HEK293 (cell line): ENCODE data around the gene COL6A2.
A peak's percentile ranks its signal among the peaks of the same experiment; 100 is the strongest.

ENCODE experiments used
- CTCF ChIA-PET: fragments of 350-600 bp; formaldehyde crosslinking; extraction: SDS; loops from one replicate; lab custom pipeline; 2021; ENCODE audit warnings: antibody characterized with exemption; lab: Yijun Ruan, JAX
- POLR2A ChIA-PET: fragments of 300-600 bp; formaldehyde crosslinking; extraction: SDS; loops from one replicate; lab custom pipeline; 2020; ENCODE audit warnings: antibody characterized with exemption, inconsistent platforms; lab: Yijun Ruan, JAX
- H3K27ac ChIP-seq: fragments of 200-500 bp; sonication (Bioruptor generic); 2 replicates; pipeline ENCODE4 v1.5.1; 2014; ENCODE audit warnings: low read depth, low read length, control low read depth, inconsistent platforms; ENCODE audit errors: extremely low read depth
- H3K36me3 ChIP-seq, 2 experiments: fragments of 200-500 bp in 1 of 2; sonication (Bioruptor generic) in 1 of 2; 1 replicate in 1 of 2; 2 replicates in 1 of 2; pipeline ENCODE4 v1.5.1; 2014 to 2017; ENCODE audit warnings: inconsistent platforms in 2 of 2, low read length in 2 of 2; ENCODE audit not compliant: control insufficient read depth in 2 of 2, insufficient read depth in 1 of 2
- H3K4me1 ChIP-seq: fragments of 200-500 bp; sonication (Bioruptor generic); 2 replicates; pipeline ENCODE4 v1.5.1; 2014; ENCODE audit warnings: mild to moderate bottlenecking, low read length, inconsistent platforms; ENCODE audit not compliant: control insufficient read depth, insufficient read depth
- H3K4me3 ChIP-seq: 2 replicates; pipeline ENCODE4 v1.5.1; 2011; ENCODE audit warnings: low read depth, mild to moderate bottlenecking, control low read depth, low read length, moderate library complexity
- H3K9me3 ChIP-seq: fragments of 200-500 bp; sonication (Bioruptor generic); 2 replicates; pipeline ENCODE4 v1.5.1; 2014; ENCODE audit warnings: low read depth, low read length, inconsistent platforms; ENCODE audit not compliant: control insufficient read depth, insufficient read depth
- EGR2 ChIP-seq: fragments of 450-650 bp; formaldehyde crosslinking; IDR thresholded peaks from 2 replicates; pipeline ENCODE4 v1.5.1; 2016; ENCODE audit warnings: low read depth, missing biosample characterization, missing genetic modification characterization
- GLIS1 ChIP-seq: fragments of 450-650 bp; formaldehyde crosslinking; IDR thresholded peaks from 2 replicates; pipeline ENCODE4 v1.5.1; 2016; ENCODE audit warnings: missing biosample characterization, missing genetic modification characterization
- GLIS2 ChIP-seq: fragments of 450-650 bp; formaldehyde crosslinking; IDR thresholded peaks from 2 replicates; pipeline ENCODE4 v1.5.1; 2016; ENCODE audit warnings: missing biosample characterization, missing genetic modification characterization
- KLF16 ChIP-seq: fragments of 450-650 bp; formaldehyde crosslinking; IDR thresholded peaks from 2 replicates; pipeline ENCODE4 v1.5.1; 2017; ENCODE audit warnings: missing biosample characterization, missing genetic modification characterization
- KLF7 ChIP-seq: fragments of 450-650 bp; formaldehyde crosslinking; IDR thresholded peaks from 2 replicates; pipeline ENCODE4 v1.5.1; 2016; ENCODE audit warnings: missing biosample characterization, missing genetic modification characterization, borderline replicate concordance
- KLF9 ChIP-seq: fragments of 450-650 bp; formaldehyde crosslinking; IDR thresholded peaks from 2 replicates; pipeline ENCODE4 v1.5.1; 2016; ENCODE audit warnings: missing biosample characterization, missing genetic modification characterization, low read depth
- REPIN1 ChIP-seq: fragments of 450-650 bp; formaldehyde crosslinking; IDR thresholded peaks from 2 replicates; pipeline ENCODE4 v1.5.1; 2017; ENCODE audit warnings: missing biosample characterization, missing genetic modification characterization, low read depth
- SCRT1 ChIP-seq: fragments of 450-650 bp; formaldehyde crosslinking; IDR thresholded peaks from 2 replicates; pipeline ENCODE4 v1.5.1; 2016; ENCODE audit warnings: missing biosample characterization, missing genetic modification characterization, borderline replicate concordance
- SCRT2 ChIP-seq: fragments of 450-650 bp; formaldehyde crosslinking; IDR thresholded peaks from 2 replicates; pipeline ENCODE4 v1.5.1; 2016; ENCODE audit warnings: missing biosample characterization, missing genetic modification characterization
- ZBTB48 ChIP-seq: fragments of 450-650 bp; formaldehyde crosslinking; IDR thresholded peaks from 2 replicates; pipeline ENCODE4 v1.5.1; 2016; ENCODE audit warnings: missing biosample characterization, missing genetic modification characterization
- ZFHX2 ChIP-seq: fragments of 450-650 bp; formaldehyde crosslinking; conservative IDR thresholded peaks from 2 replicates; pipeline ENCODE4 v1.5.1; 2016; ENCODE audit warnings: missing biosample characterization, missing genetic modification characterization
- ZFP69B ChIP-seq: fragments of 450-650 bp; formaldehyde crosslinking; IDR thresholded peaks from 2 replicates; pipeline ENCODE4 v1.5.1; 2016; ENCODE audit warnings: missing biosample characterization, missing genetic modification characterization
- ZNF138 ChIP-seq: fragments of 450-650 bp; formaldehyde crosslinking; IDR thresholded peaks from 2 replicates; pipeline ENCODE4 v1.5.1; 2016; ENCODE audit warnings: missing biosample characterization, missing genetic modification characterization, borderline replicate concordance
- ZNF155 ChIP-seq: fragments of 450-650 bp; formaldehyde crosslinking; IDR thresholded peaks from 2 replicates; pipeline ENCODE4 v1.5.1; 2016; ENCODE audit warnings: missing biosample characterization, missing genetic modification characterization
- ZNF211 ChIP-seq: fragments of 450-650 bp; formaldehyde crosslinking; IDR thresholded peaks from 2 replicates; pipeline ENCODE4 v1.5.1; 2016; ENCODE audit warnings: low read depth, missing biosample characterization, missing genetic modification characterization
- ZNF335 ChIP-seq: fragments of 450-650 bp; formaldehyde crosslinking; conservative IDR thresholded peaks from 2 replicates; pipeline ENCODE4 v1.5.1; 2016; ENCODE audit warnings: missing biosample characterization, missing genetic modification characterization
- ZNF501 ChIP-seq: fragments of 450-650 bp; formaldehyde crosslinking; IDR thresholded peaks from 2 replicates; pipeline ENCODE4 v1.5.1; 2016; ENCODE audit warnings: missing biosample characterization, missing genetic modification characterization
- ZNF544 ChIP-seq: fragments of 450-650 bp; formaldehyde crosslinking; IDR thresholded peaks from 2 replicates; pipeline ENCODE4 v1.5.0; 2017; ENCODE audit warnings: missing biosample characterization, missing genetic modification characterization
- ZNF560 ChIP-seq: fragments of 450-650 bp; formaldehyde crosslinking; IDR thresholded peaks from 2 replicates; pipeline ENCODE4 v1.5.1; 2017; ENCODE audit warnings: missing biosample characterization, missing genetic modification characterization, borderline replicate concordance
- ZNF776 ChIP-seq: fragments of 450-650 bp; formaldehyde crosslinking; IDR thresholded peaks from 2 replicates; pipeline ENCODE4 v1.5.0; 2017; ENCODE audit warnings: missing biosample characterization, missing genetic modification characterization, borderline replicate concordance
- TF ChIP-seq, protein P1 (sequence below): fragments of 450-650 bp; formaldehyde crosslinking; IDR thresholded peaks from 2 replicates; pipeline ENCODE4 v1.5.1; 2016; ENCODE audit warnings: missing biosample characterization, missing genetic modification characterization
- TF ChIP-seq, protein P2 (sequence below): fragments of 450-650 bp; IDR thresholded peaks from 2 replicates; pipeline ENCODE4 v1.5.1; 2018; ENCODE audit warnings: missing biosample characterization, mild to moderate bottlenecking, missing genetic modification characterization
- TF ChIP-seq, protein P3 (sequence below): fragments of 450-650 bp; formaldehyde crosslinking; IDR thresholded peaks from 2 replicates; pipeline ENCODE4 v1.5.0; 2017; ENCODE audit warnings: missing biosample characterization, missing genetic modification characterization, borderline replicate concordance
- TF ChIP-seq, protein P4 (sequence below): fragments of 450-650 bp; formaldehyde crosslinking; IDR thresholded peaks from 2 replicates; pipeline ENCODE4 v1.5.1; 2016; ENCODE audit warnings: missing biosample characterization, missing genetic modification characterization
- TF ChIP-seq, protein P5 (sequence below): fragments of 450-650 bp; formaldehyde crosslinking; IDR thresholded peaks from 2 replicates; pipeline ENCODE4; 2016; ENCODE audit warnings: missing biosample characterization, missing genetic modification characterization
- TF ChIP-seq, protein P6 (sequence below): fragments of 450-650 bp; formaldehyde crosslinking; optimal IDR thresholded peaks from 2 replicates; pipeline ENCODE3; 2016; ENCODE audit warnings: missing biosample characterization, mild to moderate bottlenecking, missing genetic modification characterization

COL6A2 gene

DNA sequence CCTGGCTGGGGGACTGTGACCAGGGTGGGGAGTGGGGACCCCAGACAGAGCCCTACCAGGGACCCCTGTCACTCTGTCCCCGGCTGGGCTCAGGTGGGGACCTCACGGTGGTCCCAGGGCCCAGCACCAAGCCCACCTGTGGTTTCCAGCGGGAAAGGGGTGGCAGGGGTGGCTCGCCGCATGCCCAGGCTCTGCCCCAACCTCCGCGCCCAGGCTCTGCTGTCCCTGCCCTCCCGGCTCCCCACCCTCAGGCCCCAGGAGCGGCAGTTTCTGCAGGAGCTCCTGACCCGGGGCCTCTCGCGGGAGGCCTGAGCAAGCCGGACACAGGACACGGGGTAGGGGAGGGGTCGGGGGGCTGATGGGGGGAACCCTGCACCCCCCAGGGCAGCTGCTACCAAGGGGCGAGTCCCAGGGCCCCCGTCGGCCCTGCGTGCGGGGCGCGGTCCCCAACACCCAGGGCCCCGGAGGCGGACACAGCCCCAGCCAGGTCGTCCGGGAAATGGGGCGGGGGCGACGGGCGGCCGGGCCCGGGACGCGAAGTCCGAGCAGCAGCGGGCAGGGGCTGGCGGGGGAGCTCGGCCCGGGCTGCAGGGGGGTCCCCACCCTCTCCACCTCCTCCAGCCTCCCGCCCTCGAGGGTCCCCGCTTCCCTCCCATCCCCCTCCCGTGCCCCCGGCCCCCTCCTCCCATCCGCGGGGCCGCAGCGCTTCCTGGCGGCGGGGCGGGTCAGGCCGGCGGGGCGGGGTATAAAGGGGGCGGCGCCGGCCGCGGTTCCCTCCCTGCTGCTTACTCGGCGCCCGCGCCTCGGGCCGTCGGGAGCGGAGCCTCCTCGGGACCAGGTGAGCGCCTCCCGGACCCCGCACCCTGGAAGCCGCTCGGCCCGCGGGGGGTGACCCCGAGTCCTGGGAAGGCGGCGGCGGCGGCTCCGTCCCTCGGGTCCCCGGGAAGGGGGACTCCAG lies at the start of gene COL6A2:
COL6A2 (plus strand) TSS at position 777 of the 958 bp plus-strand sequence.
- Histone ChIP-seq H3K36me3 (peaks cover 0 to 6% of the 10 kb centered on the region in 2 experiments; a peak in 1 of 3 replicates), H3K4me3 (peak within 1 kb of the TSS; percentile 35), H3K9me3 (no peaks in the 10 kb centered on the region), H3K4me1 (no peaks in the 10 kb centered on the region), H3K27ac (no peak within 1 kb of the TSS; the same call in 1 of the 2 replicates)
- POLR2A ChIA-PET, result no interaction called here
- CTCF ChIA-PET, result interaction anchor here (0.6 to 1.2 kb wide), 2 partner anchors 23 to 126 kb away, joined by 3 read pairs; no protein-coding TSS in a partner anchor
- TF ChIP-seq ZFP69B (tag by site-specific recombination) (no peak), ZNF335 (tag by site-specific recombination) (no peak), GLIS2 (tag by site-specific recombination) (peak; percentile 19; the same call in 1 of the 2 replicates), GLIS1 (tag by site-specific recombination) (peak; percentile 33), KLF16 (tag by site-specific recombination) (no peak), ZNF155 (no peak), ZNF501 (tag by site-specific recombination) (no peak), KLF7 (no peak), EGR2 (tag by site-specific recombination) (no peak), REPIN1 (tag by site-specific recombination) (no peak), SCRT2 (tag by site-specific recombination) (peak; percentile 55; the same call in 1 of the 2 replicates), ZNF560 (tag by site-specific recombination) (no peak), ZNF776 (tag by site-specific recombination) (no peak), KLF9 (peak; percentile 48; the same call in 1 of the 2 replicates), ZNF211 (no peak), ZBTB48 (tag by site-specific recombination) (peak; percentile 32; the same call in 1 of the 2 replicates), ZNF544 (tag by site-specific recombination) (no peak), SCRT1 (tag by site-specific recombination) (no peak), ZNF138 (tag by site-specific recombination) (no peak), ZFHX2 (tag by site-specific recombination) (peak; percentile 32; the same call in 1 of the 2 replicates)
- TF ChIP-seq, protein P1, sequence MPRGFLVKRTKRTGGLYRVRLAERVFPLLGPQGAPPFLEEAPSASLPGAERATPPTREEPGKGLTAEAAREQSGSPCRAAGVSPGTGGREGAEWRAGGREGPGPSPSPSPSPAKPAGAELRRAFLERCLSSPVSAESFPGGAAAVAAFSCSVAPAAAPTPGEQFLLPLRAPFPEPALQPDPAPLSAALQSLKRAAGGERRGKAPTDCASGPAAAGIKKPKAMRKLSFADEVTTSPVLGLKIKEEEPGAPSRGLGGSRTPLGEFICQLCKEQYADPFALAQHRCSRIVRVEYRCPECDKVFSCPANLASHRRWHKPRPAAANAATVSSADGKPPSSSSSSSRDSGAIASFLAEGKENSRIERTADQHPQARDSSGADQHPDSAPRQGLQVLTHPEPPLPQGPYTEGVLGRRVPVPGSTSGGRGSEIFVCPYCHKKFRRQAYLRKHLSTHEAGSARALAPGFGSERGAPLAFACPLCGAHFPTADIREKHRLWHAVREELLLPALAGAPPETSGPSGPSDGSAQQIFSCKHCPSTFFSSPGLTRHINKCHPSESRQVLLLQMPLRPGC (tag by site-specific recombination), result no peak
- TF ChIP-seq, protein P2, sequence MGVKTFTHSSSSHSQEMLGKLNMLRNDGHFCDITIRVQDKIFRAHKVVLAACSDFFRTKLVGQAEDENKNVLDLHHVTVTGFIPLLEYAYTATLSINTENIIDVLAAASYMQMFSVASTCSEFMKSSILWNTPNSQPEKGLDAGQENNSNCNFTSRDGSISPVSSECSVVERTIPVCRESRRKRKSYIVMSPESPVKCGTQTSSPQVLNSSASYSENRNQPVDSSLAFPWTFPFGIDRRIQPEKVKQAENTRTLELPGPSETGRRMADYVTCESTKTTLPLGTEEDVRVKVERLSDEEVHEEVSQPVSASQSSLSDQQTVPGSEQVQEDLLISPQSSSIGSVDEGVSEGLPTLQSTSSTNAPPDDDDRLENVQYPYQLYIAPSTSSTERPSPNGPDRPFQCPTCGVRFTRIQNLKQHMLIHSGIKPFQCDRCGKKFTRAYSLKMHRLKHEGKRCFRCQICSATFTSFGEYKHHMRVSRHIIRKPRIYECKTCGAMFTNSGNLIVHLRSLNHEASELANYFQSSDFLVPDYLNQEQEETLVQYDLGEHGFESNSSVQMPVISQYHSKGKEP (tag by site-specific recombination), result no peak
- TF ChIP-seq, protein P3, sequence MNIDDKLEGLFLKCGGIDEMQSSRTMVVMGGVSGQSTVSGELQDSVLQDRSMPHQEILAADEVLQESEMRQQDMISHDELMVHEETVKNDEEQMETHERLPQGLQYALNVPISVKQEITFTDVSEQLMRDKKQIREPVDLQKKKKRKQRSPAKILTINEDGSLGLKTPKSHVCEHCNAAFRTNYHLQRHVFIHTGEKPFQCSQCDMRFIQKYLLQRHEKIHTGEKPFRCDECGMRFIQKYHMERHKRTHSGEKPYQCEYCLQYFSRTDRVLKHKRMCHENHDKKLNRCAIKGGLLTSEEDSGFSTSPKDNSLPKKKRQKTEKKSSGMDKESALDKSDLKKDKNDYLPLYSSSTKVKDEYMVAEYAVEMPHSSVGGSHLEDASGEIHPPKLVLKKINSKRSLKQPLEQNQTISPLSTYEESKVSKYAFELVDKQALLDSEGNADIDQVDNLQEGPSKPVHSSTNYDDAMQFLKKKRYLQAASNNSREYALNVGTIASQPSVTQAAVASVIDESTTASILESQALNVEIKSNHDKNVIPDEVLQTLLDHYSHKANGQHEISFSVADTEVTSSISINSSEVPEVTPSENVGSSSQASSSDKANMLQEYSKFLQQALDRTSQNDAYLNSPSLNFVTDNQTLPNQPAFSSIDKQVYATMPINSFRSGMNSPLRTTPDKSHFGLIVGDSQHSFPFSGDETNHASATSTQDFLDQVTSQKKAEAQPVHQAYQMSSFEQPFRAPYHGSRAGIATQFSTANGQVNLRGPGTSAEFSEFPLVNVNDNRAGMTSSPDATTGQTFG (tag by site-specific recombination), result no peak
- TF ChIP-seq, protein P4, sequence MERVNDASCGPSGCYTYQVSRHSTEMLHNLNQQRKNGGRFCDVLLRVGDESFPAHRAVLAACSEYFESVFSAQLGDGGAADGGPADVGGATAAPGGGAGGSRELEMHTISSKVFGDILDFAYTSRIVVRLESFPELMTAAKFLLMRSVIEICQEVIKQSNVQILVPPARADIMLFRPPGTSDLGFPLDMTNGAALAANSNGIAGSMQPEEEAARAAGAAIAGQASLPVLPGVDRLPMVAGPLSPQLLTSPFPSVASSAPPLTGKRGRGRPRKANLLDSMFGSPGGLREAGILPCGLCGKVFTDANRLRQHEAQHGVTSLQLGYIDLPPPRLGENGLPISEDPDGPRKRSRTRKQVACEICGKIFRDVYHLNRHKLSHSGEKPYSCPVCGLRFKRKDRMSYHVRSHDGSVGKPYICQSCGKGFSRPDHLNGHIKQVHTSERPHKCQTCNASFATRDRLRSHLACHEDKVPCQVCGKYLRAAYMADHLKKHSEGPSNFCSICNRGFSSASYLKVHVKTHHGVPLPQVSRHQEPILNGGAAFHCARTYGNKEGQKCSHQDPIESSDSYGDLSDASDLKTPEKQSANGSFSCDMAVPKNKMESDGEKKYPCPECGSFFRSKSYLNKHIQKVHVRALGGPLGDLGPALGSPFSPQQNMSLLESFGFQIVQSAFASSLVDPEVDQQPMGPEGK, result peak; percentile 38
- TF ChIP-seq, protein P5, sequence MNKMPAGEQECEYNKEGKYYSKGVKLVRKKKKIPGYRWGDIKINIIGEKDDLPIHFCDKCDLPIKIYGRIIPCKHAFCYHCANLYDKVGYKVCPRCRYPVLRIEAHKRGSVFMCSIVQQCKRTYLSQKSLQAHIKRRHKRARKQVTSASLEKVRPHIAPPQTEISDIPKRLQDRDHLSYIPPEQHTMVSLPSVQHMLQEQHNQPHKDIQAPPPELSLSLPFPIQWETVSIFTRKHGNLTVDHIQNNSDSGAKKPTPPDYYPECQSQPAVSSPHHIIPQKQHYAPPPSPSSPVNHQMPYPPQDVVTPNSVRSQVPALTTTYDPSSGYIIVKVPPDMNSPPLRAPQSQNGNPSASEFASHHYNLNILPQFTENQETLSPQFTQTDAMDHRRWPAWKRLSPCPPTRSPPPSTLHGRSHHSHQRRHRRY (tag by site-specific recombination), result no peak
- TF ChIP-seq, protein P6, sequence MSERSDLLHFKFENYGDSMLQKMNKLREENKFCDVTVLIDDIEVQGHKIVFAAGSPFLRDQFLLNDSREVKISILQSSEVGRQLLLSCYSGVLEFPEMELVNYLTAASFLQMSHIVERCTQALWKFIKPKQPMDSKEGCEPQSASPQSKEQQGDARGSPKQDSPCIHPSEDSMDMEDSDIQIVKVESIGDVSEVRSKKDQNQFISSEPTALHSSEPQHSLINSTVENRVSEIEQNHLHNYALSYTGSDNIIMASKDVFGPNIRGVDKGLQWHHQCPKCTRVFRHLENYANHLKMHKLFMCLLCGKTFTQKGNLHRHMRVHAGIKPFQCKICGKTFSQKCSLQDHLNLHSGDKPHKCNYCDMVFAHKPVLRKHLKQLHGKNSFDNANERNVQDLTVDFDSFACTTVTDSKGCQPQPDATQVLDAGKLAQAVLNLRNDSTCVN (tag by site-specific recombination), result peak; percentile 53
